Measurements from ENCODE around the gene GIPC1. TPM values are rescaled to one million over a fixed set of nuclear protein-coding genes. Genes with fewer than 3 reads are reported as not detected.
"Not testable (repeated sequence)": the region's sequence is repeated elsewhere in the genome, so short reads cannot be mapped to it uniquely, and the experiment has no call there.

The GIPC1 gene
- polyA plus RNA-seq, 3 donors, result 93.8 to 104 (median 97.9) TPM

DNA sequence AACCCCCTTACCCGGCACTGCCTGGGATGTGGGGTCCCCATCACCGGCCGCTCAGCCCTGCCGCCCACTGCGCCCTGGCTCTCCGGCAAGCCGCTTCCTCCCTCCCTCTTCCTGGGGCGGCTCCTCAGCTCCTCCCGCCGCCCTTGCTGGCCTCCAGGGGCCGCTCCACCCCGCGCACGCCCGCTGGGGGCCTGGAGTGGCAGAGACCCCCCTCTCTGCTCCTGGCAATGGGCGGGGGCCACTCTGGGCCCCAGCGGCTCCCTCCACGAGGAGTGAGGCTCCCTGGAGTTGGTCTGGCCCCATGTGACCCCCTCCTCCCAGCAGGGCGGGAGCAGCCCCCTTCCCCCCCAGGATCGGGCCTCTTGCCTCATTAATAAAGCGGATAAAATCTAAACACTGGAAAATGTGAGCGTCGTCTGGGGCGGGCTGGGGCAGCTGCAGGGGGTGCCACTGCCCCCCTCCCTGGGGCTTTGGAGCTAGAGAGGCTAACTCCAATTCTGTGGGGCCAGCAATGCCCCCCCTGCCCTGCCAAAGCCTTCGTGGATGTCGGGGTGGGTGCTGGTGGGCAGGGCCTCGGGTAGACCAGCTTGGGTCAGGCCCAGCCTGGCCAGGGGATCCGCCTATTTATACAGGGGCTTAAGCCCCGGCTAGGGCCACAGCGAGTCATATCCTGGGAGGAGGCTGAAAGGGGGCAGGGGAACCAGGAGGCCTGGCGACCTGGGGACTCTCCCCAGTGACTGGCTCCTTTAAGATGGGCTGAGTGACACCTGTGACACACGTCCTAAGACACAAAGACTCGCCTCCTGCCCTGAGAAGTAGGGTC, 20.5 kb downstream of the GIPC1 start, which contains the start of gene PTGER1:
TSS of gene PTGER1 (minus strand) at position 104 of the 823 bp plus-strand sequence. CDS start 1,034 bp downstream, outside the sequence.
- DNase-seq, result no peak

DNA sequence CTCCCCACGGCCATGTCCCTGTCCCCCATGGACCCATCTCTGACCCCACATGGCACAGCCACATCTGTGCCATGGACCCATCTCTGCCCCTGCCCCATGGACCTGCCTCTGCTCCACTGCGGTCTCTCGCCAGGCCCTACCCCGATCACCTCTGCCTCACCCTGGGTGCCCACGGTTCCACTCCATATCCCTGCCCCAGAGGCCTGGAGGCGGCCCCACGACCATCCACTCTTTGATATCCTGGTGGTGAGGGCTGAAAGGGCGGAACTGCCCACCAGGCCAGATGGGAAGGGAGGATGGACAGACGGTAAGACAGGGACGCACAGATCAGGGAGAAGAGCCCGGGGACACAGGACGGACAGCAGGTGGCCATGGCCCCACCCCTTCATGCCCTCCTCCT, 21.1 kb downstream of the GIPC1 start:
- DNase-seq, result no peak

- DNase-seq, result no peak
These were observed 21.8 kb downstream of the GIPC1 start for GRCh38 chr19:14473978-14474578.

- no peak for DNase-seq
These were observed 22.6 kb downstream of the GIPC1 start for GRCh38 chr19:14473073-14473977.

GRCh38 chr19:14472202-14472938, 23.6 kb downstream of the GIPC1 start:
- no peak for DNase-seq

DNA sequence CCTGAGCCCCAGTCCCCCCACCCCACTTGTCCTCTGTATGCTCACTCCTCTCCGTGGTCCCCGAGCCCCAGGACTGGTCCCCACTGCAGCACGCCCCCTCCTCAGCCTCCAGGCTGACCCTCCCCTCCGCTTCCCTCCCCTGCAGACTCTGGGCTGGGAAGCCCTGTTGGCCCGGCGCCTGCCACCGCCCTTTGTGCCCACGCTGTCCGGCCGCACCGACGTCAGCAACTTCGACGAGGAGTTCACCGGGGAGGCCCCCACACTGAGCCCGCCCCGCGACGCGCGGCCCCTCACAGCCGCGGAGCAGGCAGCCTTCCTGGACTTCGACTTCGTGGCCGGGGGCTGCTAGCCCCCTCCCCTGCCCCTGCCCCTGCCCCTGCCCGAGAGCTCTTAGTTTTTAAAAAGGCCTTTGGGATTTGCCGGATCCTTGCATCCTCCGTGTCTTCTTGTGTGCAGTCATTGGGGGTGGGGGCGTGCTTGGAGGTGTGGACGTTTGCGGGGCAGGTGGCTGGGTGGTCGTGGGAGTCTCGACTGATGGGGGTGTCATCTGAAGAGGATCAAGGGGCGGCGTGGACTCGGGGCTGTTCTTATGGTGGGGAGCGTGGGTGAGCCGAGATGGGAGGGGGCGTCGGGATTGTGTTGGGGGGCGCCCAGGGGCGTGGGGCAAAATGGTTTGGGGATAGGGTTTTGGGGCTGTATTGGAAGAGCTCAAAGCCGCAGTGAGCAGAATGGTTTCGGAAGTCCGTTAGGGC, 24.3 kb downstream of the GIPC1 start:
- DNase-seq, result no peak

DNA sequence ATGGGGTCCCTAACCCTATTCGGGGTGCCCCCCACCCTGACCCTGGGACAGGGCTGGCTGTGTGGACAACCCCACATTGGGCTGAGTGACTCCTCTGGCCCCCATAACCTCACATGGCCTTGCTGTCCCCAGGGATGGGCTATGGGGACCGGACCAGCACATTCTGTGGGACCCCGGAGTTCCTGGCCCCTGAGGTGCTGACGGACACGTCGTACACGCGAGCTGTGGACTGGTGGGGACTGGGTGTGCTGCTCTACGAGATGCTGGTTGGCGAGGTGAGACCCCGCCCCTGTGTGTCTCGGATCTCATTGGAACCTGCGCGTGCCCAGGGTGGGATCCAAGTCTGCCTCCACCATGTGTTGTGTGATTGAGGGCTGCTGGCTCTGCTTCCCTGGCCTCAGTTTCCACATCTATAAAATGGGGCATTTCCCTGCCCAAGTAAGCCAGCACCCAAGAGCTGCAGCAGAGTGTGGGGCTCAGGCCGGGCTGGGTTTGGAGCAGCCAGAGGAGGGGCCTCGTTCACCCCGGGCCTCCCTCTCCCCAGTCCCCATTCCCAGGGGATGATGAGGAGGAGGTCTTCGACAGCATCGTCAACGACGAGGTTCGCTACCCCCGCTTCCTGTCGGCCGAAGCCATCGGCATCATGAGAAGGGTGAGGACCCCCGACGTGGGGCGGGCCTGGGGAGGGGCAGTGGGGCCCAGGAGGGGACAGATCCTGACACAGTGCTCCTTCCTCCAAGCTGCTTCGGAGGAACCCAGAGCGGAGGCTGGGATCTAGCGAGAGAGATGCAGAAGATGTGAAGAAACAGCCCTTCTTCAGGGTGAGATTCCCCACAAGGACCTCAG, 25.7 kb downstream of the GIPC1 start:
- no peak for DNase-seq

DNA sequence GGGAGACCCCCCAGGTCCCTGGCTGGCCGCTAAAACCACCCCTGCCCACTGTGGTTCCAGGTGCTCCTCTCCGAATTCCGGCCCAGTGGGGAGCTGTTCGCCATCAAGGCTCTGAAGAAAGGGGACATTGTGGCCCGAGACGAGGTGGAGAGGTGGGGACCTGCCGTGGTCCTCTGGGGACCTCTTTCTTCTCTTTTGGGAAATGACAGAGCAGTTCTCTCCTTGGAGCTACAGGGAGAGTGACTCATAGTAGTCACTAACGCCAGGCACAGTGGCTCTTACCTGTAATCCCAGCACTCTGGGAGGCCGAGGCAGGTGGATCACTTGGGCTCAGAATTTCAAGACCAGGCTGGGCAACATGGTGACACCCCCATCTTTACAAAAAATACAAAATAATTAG, 28.1 kb downstream of the GIPC1 start:
- DNase-seq, result no peak

- no peak for DNase-seq
These were observed 28.5 kb downstream of the GIPC1 start for GRCh38 chr19:14467391-14467790.

DNA sequence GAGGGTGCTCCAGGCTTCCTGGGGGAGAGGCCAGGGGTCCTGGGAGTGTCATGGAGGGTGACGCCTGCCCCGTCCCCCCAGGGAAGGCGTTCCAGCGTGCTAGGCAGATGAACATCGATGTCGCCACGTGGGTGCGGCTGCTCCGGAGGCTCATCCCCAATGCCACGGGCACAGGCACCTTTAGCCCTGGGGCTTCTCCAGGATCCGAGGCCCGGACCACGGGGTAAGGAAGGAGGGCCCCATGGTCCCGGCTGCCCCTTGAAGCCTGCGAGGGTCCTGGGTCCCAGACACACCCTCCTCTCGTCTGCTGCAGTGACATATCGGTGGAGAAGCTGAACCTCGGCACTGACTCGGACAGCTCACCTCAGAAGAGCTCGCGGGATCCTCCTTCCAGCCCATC, 32.2 kb downstream of the GIPC1 start:
- no peak for DNase-seq

- DNase-seq, result not testable (repeated sequence)
These were observed 33.5 kb downstream of the GIPC1 start for GRCh38 chr19:14462401-14462800.

- no peak for DNase-seq
These were observed 35.0 kb downstream of the GIPC1 start for GRCh38 chr19:14460935-14461334.

DNA sequence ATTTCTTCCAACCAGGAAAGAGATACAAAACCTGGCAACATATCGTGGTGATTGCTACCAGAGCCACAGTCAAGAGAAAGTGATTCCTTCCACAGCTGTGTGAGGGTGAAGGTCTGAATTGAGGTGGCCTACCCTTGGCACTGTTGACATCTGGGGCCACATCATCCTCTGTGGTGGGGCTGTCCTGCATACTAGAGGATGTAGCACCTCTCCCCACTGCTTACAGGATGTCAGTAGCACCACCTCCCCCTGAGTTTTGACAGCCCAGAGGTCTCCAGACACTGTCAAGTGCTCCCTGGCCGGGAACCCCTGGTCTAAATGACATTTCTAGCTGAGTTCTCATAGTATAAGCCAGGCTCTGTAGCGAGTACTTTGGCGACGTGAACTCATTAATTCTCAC, 36.2 kb downstream of the GIPC1 start:
- no peak for DNase-seq

DNA sequence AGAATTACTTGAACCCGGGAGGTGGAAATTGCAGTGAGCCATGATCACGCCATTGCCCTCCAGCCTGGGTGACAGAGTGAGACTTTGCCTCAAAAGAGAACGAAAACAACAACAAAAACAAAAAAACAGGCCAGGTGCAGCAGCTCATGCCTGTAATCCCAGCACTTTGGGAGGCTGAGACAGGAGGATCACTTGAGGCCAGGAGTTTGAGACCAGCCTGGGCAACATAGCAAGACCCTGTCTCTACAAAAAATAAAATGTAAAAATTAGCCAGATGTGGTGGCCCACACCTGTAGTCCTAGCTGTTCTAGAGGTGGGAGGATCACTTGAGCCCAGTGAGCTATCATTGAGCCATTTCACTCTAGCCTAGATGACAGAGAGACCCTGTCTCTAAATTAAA, 43.6 kb downstream of the GIPC1 start:
- not testable (repeated sequence) for DNase-seq

DNA sequence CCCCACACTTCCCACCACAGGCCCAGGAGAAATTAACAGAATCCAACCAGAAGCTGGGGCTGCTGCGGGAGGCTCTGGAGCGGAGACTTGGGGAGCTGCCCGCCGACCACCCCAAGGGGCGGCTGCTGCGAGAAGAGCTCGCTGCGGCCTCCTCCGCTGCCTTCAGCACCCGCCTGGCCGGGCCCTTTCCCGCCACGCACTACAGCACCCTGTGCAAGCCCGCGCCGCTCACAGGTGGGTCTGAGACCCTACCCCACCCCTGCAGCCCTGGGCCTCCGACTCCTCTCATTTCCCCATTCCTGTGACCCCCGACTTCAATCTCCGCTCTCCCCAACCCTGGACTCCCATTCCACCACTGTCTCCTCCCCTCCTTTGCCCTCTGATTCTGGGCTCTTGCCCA, 45.1 kb downstream of the GIPC1 start:
- DNase-seq, result no peak

GRCh38 chr19:14450168-14450874, 45.6 kb downstream of the GIPC1 start:
- DNase-seq, result no peak

DNA sequence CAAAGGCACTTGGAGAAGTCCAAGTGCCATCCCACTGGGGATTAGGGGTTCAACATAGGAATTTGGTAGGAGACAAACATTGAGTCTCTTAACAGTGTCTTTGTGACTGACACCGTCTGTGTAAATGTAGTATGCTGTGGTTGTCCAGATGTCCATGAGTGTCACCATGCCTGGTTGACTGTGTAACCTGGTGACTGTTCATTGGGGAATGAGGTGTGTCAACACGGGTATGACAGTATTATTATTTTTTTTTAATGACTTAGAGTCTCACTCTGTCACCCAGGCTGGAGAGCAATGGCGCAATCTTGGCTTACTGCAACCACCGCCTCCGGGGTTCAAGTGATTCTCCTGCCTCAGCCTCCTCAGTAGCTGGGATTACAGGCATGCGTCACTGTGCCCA, 46.6 kb downstream of the GIPC1 start:
- DNase-seq, result no peak

DNA sequence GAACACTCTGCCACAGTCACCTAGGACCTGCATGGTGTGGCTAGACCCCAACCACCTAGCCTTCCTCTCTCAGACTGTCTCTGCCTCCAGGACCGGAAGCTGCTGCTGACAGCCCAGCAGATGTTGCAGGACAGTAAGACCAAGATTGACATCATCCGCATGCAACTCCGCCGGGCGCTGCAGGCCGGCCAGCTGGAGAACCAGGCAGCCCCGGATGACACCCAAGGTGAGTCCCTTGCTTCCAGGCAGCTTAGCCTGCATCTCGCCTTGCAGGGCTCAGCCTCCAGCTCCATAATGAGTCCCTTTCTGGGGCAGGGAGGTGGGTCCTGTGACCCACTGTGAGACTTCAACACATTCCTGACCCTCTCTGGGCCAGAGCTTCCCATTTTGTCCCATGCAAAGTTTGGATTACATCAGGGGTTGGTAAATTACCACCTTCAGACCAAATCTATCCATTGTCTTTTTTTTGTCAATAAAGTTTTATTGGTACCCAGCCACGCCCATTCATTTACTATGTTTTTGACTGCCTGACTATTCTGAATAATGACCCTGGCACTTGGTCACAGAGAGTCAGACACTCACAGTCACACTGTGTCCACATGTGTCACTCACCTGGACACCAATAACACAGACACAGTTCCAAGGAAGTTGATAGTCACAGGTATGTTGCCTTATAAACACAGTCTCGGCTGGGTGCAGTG, 49.4 kb downstream of the GIPC1 start:
- DNase-seq, result no peak
